Measurements from ENCODE around the gene CLDN6. TPM values are rescaled to one million over a fixed set of nuclear protein-coding genes. Genes with fewer than 3 reads are reported as not detected.

CLDN6 gene
- total RNA-seq, 6 experiments from 2014 or later = 2.9 TPM; not detected in 5

- DNase-seq (peak; percentile 81 to 87 (median 83)), ATAC-seq (peak; percentile 17 to 68 (median 56))
- Histone ChIP-seq H3K9me3 (no peaks in the 10 kb centered on the region), H3K27ac (peak within 1 kb of the TSS; percentile 84 to 95 (median 91)), H3K36me3 (no peaks in the 10 kb centered on the region), H3K27me3 (no peaks in the 10 kb centered on the region), H3K4me1 (peaks cover 0 to 28% (median 14%) of the 10 kb centered on the region in 4 donors), H3K4me3 (peak within 1 kb of the TSS; percentile 64 to 84 (median 74))
- TF ChIP-seq POLR2A (IDR thresholded peaks at IDR 0.05) (peak; percentile 99), CTCF (IDR thresholded peaks at IDR 0.05) (no peak)
- 0% methylated on average over 1 of the region's 49 CpGs for WGBS (ENCODE audit: insufficient coverage, low coverage, low lambda C conversion rate, missing lambda C conversion rate)
- intact Hi-C loops (cut with DNase I) = no loop called here
Measured at GRCh38 chr16:3020247-3020603, 2.2 kb upstream of the CLDN6 start, which contains the start of gene TNFRSF12A. TNFRSF12A (plus strand) TSS chr16:3020368; CDS start chr16:3020398, 30 bp downstream.

GRCh38 chr16:3019594-3020246, 1.7 kb upstream of the CLDN6 start:
- Histone ChIP-seq H3K4me3 (peak overlapping the region; percentile 64 to 84 (median 74)), H3K27ac (no peak overlapping the region), H3K4me1 (peaks cover 0 to 27% (median 14%) of the 10 kb centered on the region in 4 donors), H3K27me3 (no peaks in the 10 kb centered on the region), H3K36me3 (no peaks in the 10 kb centered on the region), H3K9me3 (no peaks in the 10 kb centered on the region)
- DNase-seq (peak in 1 of 3 donors; percentile 31), ATAC-seq (no peak)
- TF ChIP-seq CTCF (IDR thresholded peaks at IDR 0.05) (no peak), POLR2A (IDR thresholded peaks at IDR 0.05) (no peak)
- intact Hi-C loops (cut with DNase I) = no loop called here
- 45% methylated on average over 19 of the region's 40 CpGs for WGBS (ENCODE audit: insufficient coverage, low coverage, low lambda C conversion rate, missing lambda C conversion rate)

- Histone ChIP-seq H3K9me3 (no peaks in the 10 kb centered on the region), H3K27me3 (no peaks in the 10 kb centered on the region), H3K4me1 (peaks cover 0 to 17% (median 7%) of the 10 kb centered on the region in 4 donors), H3K27ac (no peak overlapping the region), H3K4me3 (no peak overlapping the region), H3K36me3 (no peaks in the 10 kb centered on the region)
- TF ChIP-seq CTCF (IDR thresholded peaks at IDR 0.05) (no peak), POLR2A (IDR thresholded peaks at IDR 0.05) (no peak)
- 89% methylated on average over 9 of the region's 20 CpGs for WGBS (ENCODE audit: insufficient coverage, low coverage, low lambda C conversion rate, missing lambda C conversion rate)
- intact Hi-C loops (cut with DNase I) = no loop called here
- ATAC-seq = no peak
- DNase-seq = no peak
Measured at GRCh38 chr16:3017344-3017743, 639 bp downstream of the CLDN6 start.

- TF ChIP-seq POLR2A (IDR thresholded peaks at IDR 0.05) = no peak
- no peak for TF ChIP-seq CTCF (IDR thresholded peaks at IDR 0.05)
- Histone ChIP-seq H3K4me1 (peaks cover 0 to 17% (median 2%) of the 10 kb centered on the region in 4 donors), H3K9me3 (no peaks in the 10 kb centered on the region), H3K27ac (no peak overlapping the region), H3K27me3 (no peaks in the 10 kb centered on the region), H3K36me3 (no peaks in the 10 kb centered on the region), H3K4me3 (no peak overlapping the region)
- DNase-seq = no peak
- ATAC-seq = no peak
- intact Hi-C loops (cut with DNase I) = no loop called here
- WGBS (ENCODE audit: insufficient coverage, low coverage, low lambda C conversion rate, missing lambda C conversion rate) = 78% methylated on average over 4 of the region's 13 CpGs
Measured at GRCh38 chr16:3015865-3016521, 2.0 kb downstream of the CLDN6 start.

Measured in right lobe of liver (tissue), 6 donors.